HG03175 (cell line): ENCODE data around the gene GJC2.
A peak's percentile ranks its signal among the peaks of the same experiment; 100 is the strongest.

Source experiments
- ATAC-seq: cut with Tn5 transposase; IDR thresholded peaks from one replicate; pipeline ENCODE4 v1.9.1; 2021; ENCODE audit warnings: mild to moderate bottlenecking, moderate library complexity; ENCODE audit not compliant: unreplicated experiment

The GJC2 gene

GRCh38 chr1:228156515-228156881 lies 6.8 kb downstream of the GJC2 start:
- no peak for ATAC-seq

GRCh38 chr1:228156941-228157728 lies 7.4 kb downstream of the GJC2 start:
- no peak for ATAC-seq

- no peak for ATAC-seq
Measured at GRCh38 chr1:228157729-228158126, 8.0 kb downstream of the GJC2 start.

- ATAC-seq, result no peak
Measured at GRCh38 chr1:228158151-228159007, 8.6 kb downstream of the GJC2 start.

- ATAC-seq, result no peak
Measured at GRCh38 chr1:228159008-228159665, 9.4 kb downstream of the GJC2 start.

- ATAC-seq, result no peak
Measured at GRCh38 chr1:228160201-228160761, 10.6 kb downstream of the GJC2 start.

GRCh38 chr1:228161362-228161761 lies 11.6 kb downstream of the GJC2 start:
- ATAC-seq, result no peak

- ATAC-seq, result no peak
Measured at GRCh38 chr1:228161866-228162265, 12.1 kb downstream of the GJC2 start.

- ATAC-seq, result no peak
Measured at GRCh38 chr1:228162286-228163006, 12.7 kb downstream of the GJC2 start.

- no peak for ATAC-seq
Measured at GRCh38 chr1:228163007-228163753, 13.4 kb downstream of the GJC2 start.

- no peak for ATAC-seq
Measured at GRCh38 chr1:228163776-228164519, 14.2 kb downstream of the GJC2 start.

- no peak for ATAC-seq
Measured at GRCh38 chr1:228164561-228165371, 15.0 kb downstream of the GJC2 start.

- peak; percentile 81 for ATAC-seq
Measured at GRCh38 chr1:228165372-228166169, 15.8 kb downstream of the GJC2 start, which contains the start of gene IBA57. Gene IBA57 (plus strand): TSS chr1:228165804. CDS start chr1:228165817, 13 bp downstream.

GRCh38 chr1:228166170-228166936 lies 16.6 kb downstream of the GJC2 start:
- ATAC-seq, result peak; percentile 15

GRCh38 chr1:228168563-228169270 lies 19.0 kb downstream of the GJC2 start:
- ATAC-seq, result no peak

- ATAC-seq, result no peak
Measured at GRCh38 chr1:228169345-228169744, 19.6 kb downstream of the GJC2 start.
